Hair follicle dermal papilla cell (primary cell): Measurements from ENCODE around the gene CNNM1. TPM values are rescaled to one million over a fixed set of nuclear protein-coding genes. Genes with fewer than 3 reads are reported as not detected.

Experiments
- total RNA-seq: library from RNA; depleted of rRNA; stranded (reverse); fragments of >200 nt; gene quantifications from 2 replicates; pipeline ENCODE4 v1.2.3, GENCODE V29; 2012

The CNNM1 gene
- 0.36 and 0.97 TPM in 2 replicates for total RNA-seq

DNA sequence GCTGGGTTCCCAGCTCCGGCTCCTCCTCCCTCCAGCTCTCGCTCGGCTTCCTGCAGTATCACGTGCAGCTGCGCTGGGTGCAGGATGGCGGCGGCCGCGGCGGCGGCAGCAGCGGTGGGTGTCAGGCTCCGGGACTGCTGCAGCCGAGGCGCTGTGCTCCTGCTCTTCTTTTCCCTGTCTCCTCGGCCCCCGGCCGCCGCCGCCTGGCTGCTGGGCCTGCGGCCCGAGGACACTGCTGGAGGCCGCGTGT, at the start of gene CNNM1:
CNNM1 (plus strand) TSS at position 53 of the 250 bp plus-strand sequence; CDS start at position 85, 32 bp downstream.

DNA sequence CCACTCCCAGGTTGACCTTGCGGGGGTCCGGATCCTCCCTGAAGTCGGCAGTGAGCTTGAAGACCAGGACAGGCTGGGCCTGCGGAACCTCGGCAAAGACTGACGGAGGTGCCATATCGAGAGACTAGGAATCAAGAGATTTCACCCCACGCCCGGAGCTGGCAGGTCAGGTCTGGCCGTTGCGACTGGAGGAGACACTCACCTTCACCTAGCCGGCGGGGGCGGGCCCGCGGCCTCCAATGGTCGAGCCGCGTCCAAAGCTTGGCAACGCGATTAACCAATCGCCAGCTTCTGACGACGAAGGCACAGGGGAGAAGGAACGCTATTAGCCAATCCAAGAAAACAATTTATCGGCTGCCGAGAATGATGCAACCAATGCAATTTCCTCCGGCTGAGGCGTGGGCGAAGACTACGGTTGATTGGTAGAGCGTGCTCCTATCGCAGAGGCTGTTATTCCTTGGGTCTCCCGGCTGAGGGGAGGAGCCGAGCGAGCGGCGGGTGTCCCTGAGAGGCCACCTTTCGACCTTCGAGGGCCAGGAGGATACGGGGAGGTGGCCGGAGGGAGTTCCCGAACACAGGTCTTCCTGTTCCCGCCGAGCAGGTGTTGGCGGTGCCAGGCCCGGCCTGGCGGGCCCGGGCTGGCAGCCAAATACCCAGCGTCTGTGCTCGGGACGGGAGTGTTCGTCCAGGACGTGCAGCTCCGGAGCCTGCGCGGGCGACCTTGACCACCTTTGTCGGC, 101.5 kb downstream of the CNNM1 start, which contains the start of gene GOT1:
GOT1 (minus strand) TSS at position 174 of the 739 bp plus-strand sequence; CDS start at position 115, 59 bp downstream.

Other genes with a start within 250 kb of the CNNM1 start
- 0.12 and 0.32 TPM in 2 replicates for gene HPSE2, start 93.5 kb upstream of the CNNM1 start, total RNA-seq
- gene GOT1, start 101.3 kb downstream of the CNNM1 start, total RNA-seq, result 23.9 and 29.0 TPM in 2 replicates
- gene NKX2-3, start 203.6 kb downstream of the CNNM1 start, total RNA-seq, result not detected in 2 replicates